ENCODE data around the gene ZNF804B. TPM values are rescaled to one million over a fixed set of nuclear protein-coding genes. Genes with fewer than 3 reads are reported as not detected.

The ZNF804B gene
- total and polyA plus RNA-seq, 8 donors, result 0.37 TPM; not detected in 7

DNA sequence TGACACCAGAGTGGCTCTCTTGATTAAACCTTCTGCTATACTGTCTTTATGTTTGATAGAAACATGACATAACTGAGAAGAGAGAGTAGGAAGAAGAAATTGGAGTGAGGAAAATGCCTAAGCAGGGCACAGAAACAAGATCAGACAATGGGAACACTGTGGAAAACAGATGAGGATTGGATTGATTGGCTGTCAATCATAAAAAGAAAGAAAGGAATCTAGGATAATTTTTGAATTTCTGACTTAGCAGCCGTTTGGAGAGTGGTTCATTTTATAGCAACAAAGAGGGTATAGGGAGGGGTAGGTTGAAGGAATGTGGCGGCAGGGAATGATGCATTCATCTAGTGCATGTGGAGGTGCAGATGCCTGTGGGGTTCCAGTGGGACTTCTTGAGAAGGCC, 28.3 kb downstream of the ZNF804B start:
- no peak for DNase-seq
- Histone ChIP-seq H3K27ac (no peak overlapping the region), H3K27me3 (no peaks in the 10 kb centered on the region), H3K9me3 (no peaks in the 10 kb centered on the region), H3K4me3 (no peak overlapping the region), H3K36me3 (no peaks in the 10 kb centered on the region), H3K4me1 (no peaks in the 10 kb centered on the region)
- WGBS, 5 donors, result 75 to 84% (median 83%) methylated on average over 2 of the region's 2 CpGs
- TF ChIP-seq, protein P1, sequence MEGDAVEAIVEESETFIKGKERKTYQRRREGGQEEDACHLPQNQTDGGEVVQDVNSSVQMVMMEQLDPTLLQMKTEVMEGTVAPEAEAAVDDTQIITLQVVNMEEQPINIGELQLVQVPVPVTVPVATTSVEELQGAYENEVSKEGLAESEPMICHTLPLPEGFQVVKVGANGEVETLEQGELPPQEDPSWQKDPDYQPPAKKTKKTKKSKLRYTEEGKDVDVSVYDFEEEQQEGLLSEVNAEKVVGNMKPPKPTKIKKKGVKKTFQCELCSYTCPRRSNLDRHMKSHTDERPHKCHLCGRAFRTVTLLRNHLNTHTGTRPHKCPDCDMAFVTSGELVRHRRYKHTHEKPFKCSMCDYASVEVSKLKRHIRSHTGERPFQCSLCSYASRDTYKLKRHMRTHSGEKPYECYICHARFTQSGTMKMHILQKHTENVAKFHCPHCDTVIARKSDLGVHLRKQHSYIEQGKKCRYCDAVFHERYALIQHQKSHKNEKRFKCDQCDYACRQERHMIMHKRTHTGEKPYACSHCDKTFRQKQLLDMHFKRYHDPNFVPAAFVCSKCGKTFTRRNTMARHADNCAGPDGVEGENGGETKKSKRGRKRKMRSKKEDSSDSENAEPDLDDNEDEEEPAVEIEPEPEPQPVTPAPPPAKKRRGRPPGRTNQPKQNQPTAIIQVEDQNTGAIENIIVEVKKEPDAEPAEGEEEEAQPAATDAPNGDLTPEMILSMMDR (IDR thresholded peaks at IDR 0.05), result no peak
- TF ChIP-seq POLR2A (IDR thresholded peaks at IDR 0.05) (no peak), POLR2AphosphoS5 (IDR thresholded peaks at IDR 0.05) (no peak), EP300 (IDR thresholded peaks at IDR 0.05) (no peak)
- intact Hi-C loops (cut with DNase I; ENCODE audit: low total_unique reads), result no loop called here

- TF ChIP-seq, protein P1 (IDR thresholded peaks at IDR 0.05), result peak in 5 of 7 experiments; percentile 3 to 40 (median 25)
- TF ChIP-seq EP300 (IDR thresholded peaks at IDR 0.05) (no peak), POLR2A (IDR thresholded peaks at IDR 0.05) (no peak), POLR2AphosphoS5 (IDR thresholded peaks at IDR 0.05) (no peak)
- Histone ChIP-seq H3K4me1 (no peaks in the 10 kb centered on the region), H3K27me3 (no peaks in the 10 kb centered on the region), H3K9me3 (no peaks in the 10 kb centered on the region), H3K4me3 (no peak overlapping the region), H3K27ac (no peak overlapping the region), H3K36me3 (no peaks in the 10 kb centered on the region)
- peak in 1 of 2 donors; percentile 36 for DNase-seq
- intact Hi-C loops (cut with DNase I; ENCODE audit: low total_unique reads), result no loop called here
- 60 to 75% (median 70%) methylated on average over 2 of the region's 2 CpGs for WGBS, 5 donors
Observed at GRCh38 chr7:88789480-88790064, 30.1 kb downstream of the ZNF804B start.

- TF ChIP-seq POLR2A (IDR thresholded peaks at IDR 0.05) (no peak), EP300 (IDR thresholded peaks at IDR 0.05) (no peak), POLR2AphosphoS5 (IDR thresholded peaks at IDR 0.05) (no peak)
- TF ChIP-seq, protein P1 (IDR thresholded peaks at IDR 0.05), result no peak
- H3K4me3 ChIP-seq, result no peak overlapping the region
- no peak for DNase-seq
- WGBS, 5 donors, result 64 to 80% (median 70%) methylated on average over 4 of the region's 4 CpGs
- no peak overlapping the region for H3K27ac ChIP-seq
- H3K36me3 ChIP-seq, result no peaks in the 10 kb centered on the region
- intact Hi-C loops (cut with DNase I; ENCODE audit: low total_unique reads), result no loop called here
- no peaks in the 10 kb centered on the region for H3K27me3 ChIP-seq
- H3K4me1 ChIP-seq, result no peaks in the 10 kb centered on the region
- no peaks in the 10 kb centered on the region for H3K9me3 ChIP-seq
Observed at GRCh38 chr7:88791891-88792290, 32.4 kb downstream of the ZNF804B start.

- Histone ChIP-seq H3K9me3 (no peaks in the 10 kb centered on the region), H3K36me3 (no peaks in the 10 kb centered on the region), H3K4me3 (no peak overlapping the region), H3K27me3 (no peaks in the 10 kb centered on the region), H3K27ac (no peak overlapping the region), H3K4me1 (no peaks in the 10 kb centered on the region)
- WGBS, 5 donors, result 34 to 58% (median 44%) methylated on average over 3 of the region's 3 CpGs
- intact Hi-C loops (cut with DNase I; ENCODE audit: low total_unique reads), result no loop called here
- DNase-seq, result no peak
- no peak for TF ChIP-seq EP300 (IDR thresholded peaks at IDR 0.05)
- TF ChIP-seq, protein P1 (IDR thresholded peaks at IDR 0.05), result no peak
- no peak for TF ChIP-seq POLR2AphosphoS5 (IDR thresholded peaks at IDR 0.05)
- TF ChIP-seq POLR2A (IDR thresholded peaks at IDR 0.05), result no peak
Observed at GRCh38 chr7:88792361-88792760, 32.9 kb downstream of the ZNF804B start.
